22Rv1 (cell line): ENCODE data around the gene NADSYN1.

Experiments
- CTCF ChIP-seq: fragments of 450-650 bp; IDR thresholded peaks from 2 replicates; pipeline ENCODE4 v1.5.1; 2017; ENCODE audit warnings: mild to moderate bottlenecking
- ZFX ChIP-seq: fragments of 450-650 bp; IDR thresholded peaks from 2 replicates; pipeline ENCODE4 v1.6.1; 2017; ENCODE audit warnings: antibody characterized with exemption, borderline replicate concordance

- no peak for TF ChIP-seq CTCF
- no peak for TF ChIP-seq ZFX
Observed at GRCh38 chr11:71408826-71409225, 44.2 kb upstream of the NADSYN1 start.
